ENCODE measurements around the gene PTPRH. TPM values are rescaled to one million over a fixed set of nuclear protein-coding genes. Genes with fewer than 3 reads are reported as not detected.
"Not testable (repeated sequence)": the region's sequence is repeated elsewhere in the genome, so short reads cannot be mapped to it uniquely, and the experiment has no call there.

The PTPRH gene
- polyA plus RNA-seq, 1 donor from 2014 or later: 0.54 TPM

GRCh38 chr19:55225415-55225958 is 16.2 kb upstream of the PTPRH start:
- no peaks in the 10 kb centered on the region for H3K27me3 ChIP-seq (ENCODE audit: insufficient read depth, low read depth, low read length)
- no peaks in the 10 kb centered on the region for H3K9me2 ChIP-seq (ENCODE audit: insufficient read depth, low read length)
- H3K79me2 ChIP-seq (replicated peaks; ENCODE audit: insufficient read depth, low read length): no peaks in the 10 kb centered on the region
- no peak overlapping the region for H2AFZ ChIP-seq (ENCODE audit: low read depth, low read length)
- H3K9ac ChIP-seq (ENCODE audit: low read length): no peak overlapping the region
- H3K9me3 ChIP-seq (ENCODE audit: low read length): no peaks in the 10 kb centered on the region
- no peaks in the 10 kb centered on the region for H3K36me3 ChIP-seq (ENCODE audit: insufficient read depth, low read length)
- TF ChIP-seq CTCF (IDR thresholded peaks at IDR 0.05; ENCODE audit: poor library complexity, severe bottlenecking): no peak
- no peak for TF ChIP-seq POLR2AphosphoS5 (IDR thresholded peaks at IDR 0.05)
- no peak for TF ChIP-seq SMC3 (conservative IDR thresholded peaks at IDR 0.05; ENCODE audit: poor library complexity)
- no peak for TF ChIP-seq EZH2 (IDR thresholded peaks at IDR 0.05; ENCODE audit: borderline replicate concordance, insufficient read depth, low read length, poor library complexity, severe bottlenecking)
- TF ChIP-seq REST (IDR thresholded peaks at IDR 0.05; ENCODE audit: borderline replicate concordance): no peak
- TF ChIP-seq EP300 (conservative IDR thresholded peaks at IDR 0.05; ENCODE audit: poor library complexity, severe bottlenecking): no peak
- no peak for TF ChIP-seq RAD21 (conservative IDR thresholded peaks at IDR 0.05)
- no peak for TF ChIP-seq MXI1 (conservative IDR thresholded peaks at IDR 0.05; ENCODE audit: poor library complexity, severe bottlenecking)
- TF ChIP-seq TAF1 (IDR thresholded peaks at IDR 0.05; ENCODE audit: low read depth): no peak
- no peak overlapping the region for H3K27ac ChIP-seq (ENCODE audit: low read length)
- H3K4me3 ChIP-seq (ENCODE audit: low read length): no peak overlapping the region
- no peak overlapping the region for H3K4me2 ChIP-seq (ENCODE audit: low read length)
- H4K20me1 ChIP-seq (ENCODE audit: insufficient read depth): no peaks in the 10 kb centered on the region
- no peaks in the 10 kb centered on the region for H3F3A ChIP-seq (ENCODE audit: insufficient read depth, low read length, poor library complexity, severe bottlenecking)

GRCh38 chr19:55224679-55225414 is 15.5 kb upstream of the PTPRH start:
- H3K4me3 ChIP-seq (ENCODE audit: low read length); H3K9me2 ChIP-seq (ENCODE audit: insufficient read depth, low read length); H3K27ac ChIP-seq (ENCODE audit: low read length); H3K27me3 ChIP-seq (ENCODE audit: insufficient read depth, low read depth, low read length); H3K79me2 ChIP-seq (replicated peaks; ENCODE audit: insufficient read depth, low read length); H3K9ac ChIP-seq (ENCODE audit: low read length); H3K9me3 ChIP-seq (ENCODE audit: low read length); H3K36me3 ChIP-seq (ENCODE audit: insufficient read depth, low read length); H3F3A ChIP-seq (ENCODE audit: insufficient read depth, low read length, poor library complexity, severe bottlenecking); H4K20me1 ChIP-seq (ENCODE audit: insufficient read depth); H3K4me2 ChIP-seq (ENCODE audit: low read length); H2AFZ ChIP-seq (ENCODE audit: low read depth, low read length): not testable (repeated sequence)

Measured in neural cell (in vitro differentiated cells).